Measurements from ENCODE around the gene AK5. TPM values are rescaled to one million over a fixed set of nuclear protein-coding genes. Genes with fewer than 3 reads are reported as not detected.

AK5 gene
- total and polyA plus RNA-seq, 10 donors, result 0.33 to 16.3 (median 1.2) TPM

DNA sequence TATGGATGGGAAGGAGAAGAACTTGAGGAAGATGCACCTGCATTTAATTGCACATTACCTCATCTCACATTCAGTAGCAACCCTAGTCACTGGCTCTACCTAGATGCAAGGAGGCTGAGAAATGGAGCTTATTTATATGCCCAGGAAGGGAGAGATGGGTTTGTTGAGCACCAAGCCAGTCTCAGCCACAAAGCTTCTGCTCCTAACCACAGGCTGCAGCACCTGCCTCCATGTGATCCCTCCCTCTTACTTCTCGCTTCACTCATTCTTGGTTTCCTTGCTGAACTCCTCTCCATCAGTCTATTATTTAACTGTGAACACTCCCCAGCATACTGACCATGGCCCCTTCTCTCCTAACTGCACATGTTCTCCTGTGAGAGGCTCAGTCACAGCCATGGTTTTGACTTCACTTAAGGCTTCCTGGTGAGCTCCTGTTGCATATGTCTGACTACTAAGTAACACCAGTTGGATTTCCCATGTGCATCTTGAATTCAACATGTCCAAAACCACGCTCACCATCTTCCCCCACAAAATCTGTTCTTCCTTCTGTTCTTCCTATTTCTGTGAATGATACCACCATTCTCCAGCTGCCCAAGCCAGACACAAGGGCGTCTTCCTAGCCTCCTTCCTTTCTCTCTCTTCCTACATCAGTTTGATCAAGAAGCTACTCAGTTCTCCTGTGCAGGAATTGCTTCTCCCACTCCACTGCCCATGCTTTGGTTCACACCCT lies 139.8 kb downstream of the AK5 start:
- Histone ChIP-seq H3K27me3 (replicated peaks in 1 of 7) (peaks cover 0 to 6% (median 0%) of the 10 kb centered on the region in 7 donors), H3K9me3 (peaks cover 0 to 14% (median 4%) of the 10 kb centered on the region in 8 donors), H3K36me3 (no peaks in the 10 kb centered on the region), H3K4me1 (no peaks in the 10 kb centered on the region), H3K27ac (no peak overlapping the region), H3K4me3 (no peak overlapping the region)
- no peak for DNase-seq
- intact Hi-C loops (cut with DNase I; ENCODE audit: low total_unique reads), result no loop called here
- 59 to 74% (median 70%) methylated on average over 3 of the region's 3 CpGs for WGBS, 5 donors
- TF ChIP-seq POLR2A (IDR thresholded peaks at IDR 0.05), result no peak
- TF ChIP-seq CTCF (IDR thresholded peaks at IDR 0.05 in 8 of 11, conservative IDR thresholded peaks at IDR 0.05 in 3 of 11), result no peak
- no peak for TF ChIP-seq POLR2AphosphoS5 (IDR thresholded peaks at IDR 0.05)

DNA sequence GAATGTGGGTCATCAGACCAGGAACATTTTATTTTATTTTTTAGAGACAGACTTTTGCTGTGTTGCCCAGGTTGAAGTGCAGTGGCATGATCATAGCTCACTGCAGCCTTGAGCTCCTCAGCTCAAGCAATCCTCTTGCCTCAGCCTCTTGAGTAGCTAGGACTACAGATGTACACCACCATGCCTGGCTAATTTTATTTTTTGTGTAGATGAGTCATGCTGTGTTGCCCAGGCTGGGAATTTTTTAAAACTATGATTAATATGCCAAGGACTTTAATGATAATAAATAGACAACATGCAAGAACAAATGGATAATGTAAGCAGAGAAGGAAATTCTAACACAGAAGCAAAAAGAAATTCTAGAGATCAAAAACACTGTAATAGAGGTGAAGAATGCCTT lies 142.4 kb downstream of the AK5 start:
- H3K27me3 ChIP-seq (replicated peaks in 1 of 7), result no peaks in the 10 kb centered on the region
- intact Hi-C loops (cut with DNase I; ENCODE audit: low total_unique reads), result no loop called here
- no peak overlapping the region for H3K4me3 ChIP-seq
- no peaks in the 10 kb centered on the region for H3K36me3 ChIP-seq
- DNase-seq, result no peak
- no peak overlapping the region for H3K27ac ChIP-seq
- peaks cover 0 to 24% (median 17%) of the 10 kb centered on the region in 8 donors for H3K9me3 ChIP-seq
- no peaks in the 10 kb centered on the region for H3K4me1 ChIP-seq
- TF ChIP-seq CTCF (IDR thresholded peaks at IDR 0.05 in 8 of 11, conservative IDR thresholded peaks at IDR 0.05 in 3 of 11) (no peak), POLR2AphosphoS5 (IDR thresholded peaks at IDR 0.05) (no peak), POLR2A (IDR thresholded peaks at IDR 0.05) (no peak)

GRCh38 chr1:77428068-77428467 lies 146.2 kb downstream of the AK5 start:
- TF ChIP-seq POLR2AphosphoS5 (IDR thresholded peaks at IDR 0.05) (no peak), CTCF (IDR thresholded peaks at IDR 0.05 in 8 of 11, conservative IDR thresholded peaks at IDR 0.05 in 3 of 11) (no peak), POLR2A (IDR thresholded peaks at IDR 0.05) (no peak)
- DNase-seq, result no peak
- intact Hi-C loops (cut with DNase I; ENCODE audit: low total_unique reads), result no loop called here
- Histone ChIP-seq H3K36me3 (no peaks in the 10 kb centered on the region), H3K27ac (no peak overlapping the region), H3K4me1 (peaks cover 0 to 19% (median 11%) of the 10 kb centered on the region in 6 donors), H3K27me3 (replicated peaks in 1 of 7) (no peaks in the 10 kb centered on the region), H3K4me3 (no peak overlapping the region), H3K9me3 (peaks cover 0 to 24% (median 17%) of the 10 kb centered on the region in 8 donors)
- 76 to 100% (median 85%) methylated on average over 1 of the region's 1 CpG for WGBS, 5 donors

- peaks cover 0 to 23% (median 17%) of the 10 kb centered on the region in 8 donors for H3K9me3 ChIP-seq
- TF ChIP-seq POLR2A (IDR thresholded peaks at IDR 0.05) (no peak), POLR2AphosphoS5 (IDR thresholded peaks at IDR 0.05) (no peak), CTCF (IDR thresholded peaks at IDR 0.05 in 8 of 11, conservative IDR thresholded peaks at IDR 0.05 in 3 of 11) (no peak)
- H3K4me3 ChIP-seq, result no peak overlapping the region
- intact Hi-C loops (cut with DNase I; ENCODE audit: low total_unique reads), result no loop called here
- no peaks in the 10 kb centered on the region for H3K27me3 ChIP-seq (replicated peaks in 1 of 7)
- H3K36me3 ChIP-seq, result no peaks in the 10 kb centered on the region
- 35 to 46% (median 37%) methylated on average over 4 of the region's 4 CpGs for WGBS, 5 donors
- H3K27ac ChIP-seq, result peak overlapping the region in 7 of 8 donors; percentile 9 to 74 (median 51)
- peaks cover 0 to 19% (median 11%) of the 10 kb centered on the region in 6 donors for H3K4me1 ChIP-seq
- no peak for DNase-seq
These were observed 149.3 kb downstream of the AK5 start for GRCh38 chr1:77430966-77431690.
